ENCODE data around the gene GLB1L.

GLB1L gene

DNA sequence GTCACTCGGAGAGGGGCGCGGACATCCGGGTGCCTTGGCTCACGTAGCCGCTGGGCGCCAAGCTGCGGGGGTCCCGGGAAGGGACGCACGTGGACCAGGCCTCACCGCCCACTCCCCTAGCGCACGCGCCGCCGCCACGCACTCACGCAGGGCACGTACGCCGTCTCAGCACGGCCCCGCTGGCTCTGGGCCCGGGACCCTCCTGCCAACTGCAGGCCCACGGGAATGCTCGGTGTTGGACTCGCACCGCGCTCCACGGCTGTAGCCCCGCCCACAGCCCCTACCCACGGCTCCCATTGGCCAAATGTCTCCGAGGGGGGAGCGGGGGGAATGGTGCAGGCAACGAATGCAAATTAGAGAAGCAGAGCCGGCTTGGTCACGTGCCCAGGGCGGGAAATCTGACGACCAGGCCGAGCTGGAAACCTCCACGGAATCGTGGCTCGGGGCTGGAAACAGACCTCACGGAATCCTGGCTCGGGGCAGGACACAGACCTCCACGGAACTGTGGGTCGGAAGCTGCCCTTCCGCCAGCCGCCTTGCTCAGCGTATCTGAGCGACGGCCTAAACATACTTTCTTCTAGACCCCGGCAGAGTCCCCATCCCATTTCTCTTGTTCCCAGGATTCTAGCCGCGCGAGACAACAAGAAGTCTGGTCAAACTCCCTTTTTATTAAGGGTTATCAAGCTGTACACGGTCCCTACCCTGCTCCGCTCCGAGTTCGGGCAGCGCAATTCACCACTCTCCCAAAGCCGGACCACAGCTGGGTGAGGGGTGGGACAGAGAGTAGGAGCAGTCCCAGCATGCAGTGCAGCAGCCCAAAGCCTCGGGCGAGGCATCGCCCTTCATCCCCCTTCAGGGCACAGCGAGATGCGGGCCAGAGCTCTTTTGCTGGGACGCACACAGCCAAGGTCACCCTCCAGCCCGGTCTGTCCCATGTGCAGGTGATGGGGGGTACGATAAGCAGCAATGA lies 26.2 kb downstream of the GLB1L start, which contains the start of gene ABCB6:
Gene ABCB6, minus strand, starts transcription at position 227 of the 970 bp plus-strand sequence. CDS start 285 bp downstream, outside the sequence.
- H3K4me3 ChIP-seq (ENCODE audit: low read depth, low read length), result peak within 1 kb of the TSS; percentile 48
- DNase-seq (ENCODE audit: low read depth, low spot score), result peak; percentile 94
- in situ Hi-C loops (cut with HindIII; ENCODE audit: low sequenced_read_pairs), result no loop called here
- TF ChIP-seq, protein P1, sequence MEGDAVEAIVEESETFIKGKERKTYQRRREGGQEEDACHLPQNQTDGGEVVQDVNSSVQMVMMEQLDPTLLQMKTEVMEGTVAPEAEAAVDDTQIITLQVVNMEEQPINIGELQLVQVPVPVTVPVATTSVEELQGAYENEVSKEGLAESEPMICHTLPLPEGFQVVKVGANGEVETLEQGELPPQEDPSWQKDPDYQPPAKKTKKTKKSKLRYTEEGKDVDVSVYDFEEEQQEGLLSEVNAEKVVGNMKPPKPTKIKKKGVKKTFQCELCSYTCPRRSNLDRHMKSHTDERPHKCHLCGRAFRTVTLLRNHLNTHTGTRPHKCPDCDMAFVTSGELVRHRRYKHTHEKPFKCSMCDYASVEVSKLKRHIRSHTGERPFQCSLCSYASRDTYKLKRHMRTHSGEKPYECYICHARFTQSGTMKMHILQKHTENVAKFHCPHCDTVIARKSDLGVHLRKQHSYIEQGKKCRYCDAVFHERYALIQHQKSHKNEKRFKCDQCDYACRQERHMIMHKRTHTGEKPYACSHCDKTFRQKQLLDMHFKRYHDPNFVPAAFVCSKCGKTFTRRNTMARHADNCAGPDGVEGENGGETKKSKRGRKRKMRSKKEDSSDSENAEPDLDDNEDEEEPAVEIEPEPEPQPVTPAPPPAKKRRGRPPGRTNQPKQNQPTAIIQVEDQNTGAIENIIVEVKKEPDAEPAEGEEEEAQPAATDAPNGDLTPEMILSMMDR (IDR thresholded peaks at IDR 0.05; ENCODE audit: low read depth, low read length), result no peak

DNA sequence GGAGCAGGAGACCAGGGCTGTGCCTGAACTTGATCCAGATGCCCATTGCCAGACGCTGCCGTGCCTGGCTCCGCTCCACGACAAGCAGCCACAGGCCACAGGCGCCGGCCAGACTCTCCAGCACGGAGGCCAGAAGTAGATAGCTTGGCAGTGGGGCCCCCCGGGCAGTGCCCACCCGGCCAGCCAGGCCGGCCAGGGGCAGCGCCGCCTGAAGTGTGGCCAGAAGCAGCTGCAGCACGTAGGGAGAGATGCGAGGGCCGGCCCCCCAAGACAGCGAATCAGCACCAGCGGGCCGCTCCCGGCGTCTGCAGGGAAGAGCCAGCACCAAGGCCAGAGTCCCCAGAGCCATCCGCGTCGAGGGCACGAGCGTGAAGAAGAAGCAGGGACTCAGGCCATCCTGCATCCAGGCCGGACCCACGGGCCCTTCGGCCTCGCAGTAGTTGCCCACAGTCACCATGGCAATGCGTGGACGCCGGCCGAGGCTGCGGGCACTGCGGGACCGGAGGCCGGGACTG lies 27.0 kb downstream of the GLB1L start:
- peak; percentile 80 for DNase-seq (ENCODE audit: low read depth, low spot score)
- in situ Hi-C loops (cut with HindIII; ENCODE audit: low sequenced_read_pairs), result no loop called here
- TF ChIP-seq, protein P1 (IDR thresholded peaks at IDR 0.05; ENCODE audit: low read depth, low read length), result no peak
- H3K4me3 ChIP-seq (ENCODE audit: low read depth, low read length), result peak overlapping the region; percentile 48

DNA sequence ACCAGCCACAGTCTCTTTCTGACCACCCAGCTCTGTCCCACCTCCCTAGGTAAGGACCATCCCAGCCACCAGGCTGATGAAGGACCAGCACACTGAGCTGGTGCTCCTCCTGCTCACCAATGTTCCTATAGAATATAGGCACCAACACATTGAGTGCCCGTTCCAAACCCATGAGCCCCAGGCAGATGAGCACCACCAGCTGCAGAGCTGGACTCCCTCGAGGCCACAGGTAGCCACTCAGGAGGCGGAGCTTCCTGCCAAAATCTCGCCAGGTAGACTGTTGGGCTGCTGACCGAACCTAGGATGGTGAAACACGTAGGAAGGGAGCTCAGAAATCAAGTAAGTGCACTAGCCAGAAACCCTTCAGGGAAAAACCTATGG lies 28.7 kb downstream of the GLB1L start:
- TF ChIP-seq, protein P1 (IDR thresholded peaks at IDR 0.05; ENCODE audit: low read depth, low read length), result no peak
- H3K4me3 ChIP-seq (ENCODE audit: low read depth, low read length), result no peak overlapping the region
- in situ Hi-C loops (cut with HindIII; ENCODE audit: low sequenced_read_pairs), result no loop called here
- no peak for DNase-seq (ENCODE audit: low read depth, low spot score)

- in situ Hi-C loops (cut with HindIII; ENCODE audit: low sequenced_read_pairs), result no loop called here
- no peak overlapping the region for H3K4me3 ChIP-seq (ENCODE audit: low read depth, low read length)
- no peak for DNase-seq (ENCODE audit: low read depth, low spot score)
- TF ChIP-seq, protein P1 (IDR thresholded peaks at IDR 0.05; ENCODE audit: low read depth, low read length), result no peak
Measured at GRCh38 chr2:219215871-219216534, 29.2 kb downstream of the GLB1L start.

DNA sequence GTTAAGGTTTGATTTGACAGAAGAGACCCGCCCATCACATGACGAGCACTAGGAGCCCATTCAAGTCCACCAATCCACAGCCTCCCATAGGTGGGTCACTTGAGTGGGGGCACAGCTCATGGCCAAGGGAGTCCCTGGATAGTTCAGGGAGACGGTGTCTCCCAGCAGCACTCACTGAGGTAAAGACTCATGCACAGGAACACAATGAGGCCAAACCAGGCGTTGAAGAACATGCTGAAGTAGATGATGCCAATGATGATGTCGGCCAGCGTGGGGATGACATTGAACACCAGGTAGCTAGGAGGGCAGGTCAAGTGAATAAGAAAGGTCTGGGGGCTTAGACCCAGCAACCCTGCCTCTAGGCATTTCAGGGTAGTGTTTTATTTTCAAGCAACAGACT lies 30.5 kb downstream of the GLB1L start:
- no peak overlapping the region for H3K4me3 ChIP-seq (ENCODE audit: low read depth, low read length)
- in situ Hi-C loops (cut with HindIII; ENCODE audit: low sequenced_read_pairs), result no loop called here
- TF ChIP-seq, protein P1 (IDR thresholded peaks at IDR 0.05; ENCODE audit: low read depth, low read length), result no peak
- no peak for DNase-seq (ENCODE audit: low read depth, low spot score)

DNA sequence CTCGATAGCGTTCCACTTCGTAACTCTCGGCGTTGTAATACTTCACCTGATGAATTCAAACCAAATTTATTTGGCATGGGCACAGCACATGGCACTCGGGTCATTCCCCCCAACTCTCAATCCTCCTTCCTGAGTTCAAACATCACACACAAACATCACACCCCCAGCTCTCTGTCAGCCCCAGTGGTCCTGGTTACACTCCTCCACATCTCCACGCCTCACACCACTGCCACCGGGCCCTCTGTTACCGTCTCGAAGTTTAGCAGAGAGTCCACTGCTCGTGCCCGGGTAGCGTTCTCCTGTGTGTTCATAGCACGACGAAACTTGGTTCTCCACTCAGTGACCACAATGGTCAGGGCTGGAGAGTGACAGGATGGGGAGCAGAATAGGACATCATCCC lies 31.1 kb downstream of the GLB1L start:
- no peak overlapping the region for H3K4me3 ChIP-seq (ENCODE audit: low read depth, low read length)
- in situ Hi-C loops (cut with HindIII; ENCODE audit: low sequenced_read_pairs), result no loop called here
- TF ChIP-seq, protein P1 (IDR thresholded peaks at IDR 0.05; ENCODE audit: low read depth, low read length), result no peak
- no peak for DNase-seq (ENCODE audit: low read depth, low spot score)
